SU-DHL-6 (cell line): ENCODE measurements around the gene CHL1.
A peak's percentile ranks its signal among the peaks of the same experiment; 100 is the strongest.

ENCODE experiments used
- H2AFZ ChIP-seq: fragments of 200-600 bp; sonication (generic); 2 replicates; pipeline ENCODE4 v1.6.1; 2014; ENCODE audit warnings: low read depth, mild to moderate bottlenecking, moderate library complexity, mixed read lengths, antibody characterized with exemption, low read length; ENCODE audit not compliant: severe bottlenecking
- H3F3A ChIP-seq: fragments of 200-600 bp; shearing (Covaris generic); 2 replicates; pipeline ENCODE4 v1.6.0; 2016; ENCODE audit warnings: antibody characterized with exemption, mild to moderate bottlenecking; ENCODE audit not compliant: insufficient read depth
- H3K27ac ChIP-seq: fragments of 200-600 bp; sonication (generic); 2 replicates; pipeline ENCODE4 v1.5.1; 2016; ENCODE audit warnings: low read depth, mild to moderate bottlenecking, low read length, moderate library complexity, mixed read lengths
- H3K27me3 ChIP-seq: fragments of 200-600 bp; sonication (generic), shearing (Covaris generic); 2 replicates; pipeline ENCODE4 v1.6.0; 2014; ENCODE audit warnings: mild to moderate bottlenecking, low read length
- H3K36me3 ChIP-seq: fragments of 200-600 bp; sonication (generic); 2 replicates; pipeline ENCODE4 v1.6.1; 2014; ENCODE audit warnings: mild to moderate bottlenecking, low read length, mixed read lengths
- H3K4me2 ChIP-seq: fragments of 300-600, 200-600 bp; shearing (Covaris generic), sonication (generic); 2 replicates; pipeline ENCODE4 v1.6.0; 2014; ENCODE audit warnings: low read length, low read depth, mild to moderate bottlenecking; ENCODE audit not compliant: poor library complexity, severe bottlenecking
- H3K4me3 ChIP-seq: fragments of 200-600 bp; sonication (generic); 2 replicates; pipeline ENCODE4 v1.5.1; 2014; ENCODE audit warnings: antibody characterized with exemption, low read length, mild to moderate bottlenecking, mixed read lengths; ENCODE audit not compliant: insufficient read depth, poor library complexity, severe bottlenecking
- H3K79me2 ChIP-seq: fragments of 200-600 bp; sonication (generic); 2 replicates; pipeline ENCODE4 v1.6.1; 2014; ENCODE audit warnings: mild to moderate bottlenecking, low read length, moderate library complexity; ENCODE audit not compliant: insufficient read depth
- H3K9ac ChIP-seq: fragments of 200-600 bp; sonication (generic); 2 replicates; pipeline ENCODE4 v1.7.0; 2014; ENCODE audit warnings: mild to moderate bottlenecking, low read length
- H3K9me2 ChIP-seq: fragments of 200-600 bp; sonication (generic); replicated peaks from 2 replicates; pipeline ENCODE4 v1.6.1; 2014; ENCODE audit warnings: low read length; ENCODE audit not compliant: insufficient read depth
- H3K9me3 ChIP-seq: fragments of 200-600 bp; sonication (generic); 2 replicates; pipeline ENCODE4 v1.6.1; 2014; ENCODE audit warnings: low read length, mixed read lengths; ENCODE audit not compliant: insufficient read depth
- H4K20me1 ChIP-seq: fragments of 200-600 bp; sonication (generic); 2 replicates; pipeline ENCODE4 v1.6.1; 2014; ENCODE audit warnings: low read depth, mild to moderate bottlenecking, antibody characterized with exemption, low read length, moderate library complexity, mixed read lengths
- EZH2phosphoT487 ChIP-seq: fragments of 200-600 bp; sonication (generic), shearing (Covaris generic); conservative IDR thresholded peaks from 2 replicates; pipeline ENCODE4 v1.6.1; 2018; ENCODE audit warnings: mild to moderate bottlenecking, antibody characterized with exemption, low read length, moderate library complexity, mixed read lengths
- TF ChIP-seq, protein P1 (sequence below): fragments of 200-600 bp; sonication (generic); IDR thresholded peaks from one replicate; pipeline ENCODE4 v1.5.1; 2017; ENCODE audit warnings: antibody characterized with exemption, mild to moderate bottlenecking, low read length, moderate library complexity; ENCODE audit not compliant: insufficient read depth, poor library complexity, severe bottlenecking

CHL1 gene

DNA sequence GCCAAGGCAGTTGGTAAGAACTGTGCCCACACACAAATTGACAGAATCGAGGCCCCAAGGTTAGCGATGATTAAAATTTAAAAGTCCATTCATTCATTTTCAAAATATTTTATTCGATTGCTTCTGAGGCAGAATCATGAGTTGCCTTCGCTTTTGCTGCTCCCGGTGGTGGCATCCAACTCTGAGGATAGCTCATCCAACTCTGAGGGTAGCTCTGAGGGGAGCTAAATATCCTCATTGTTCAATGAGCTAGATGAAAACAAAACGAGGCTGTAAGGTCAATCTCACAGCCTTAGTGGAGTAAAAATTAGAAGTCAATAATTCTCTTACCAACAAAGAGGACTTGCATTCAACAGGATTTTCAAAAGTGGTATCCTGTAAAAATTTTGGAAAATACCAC, 897 bp upstream of the CHL1 start:
- no peak overlapping the region for H3K4me3 ChIP-seq

GRCh38 chr3:197149-197827, 725 bp downstream of the CHL1 start:
- Histone ChIP-seq H3K4me2 (peak overlapping the region; percentile 66), H3K79me2 (no peaks in the 10 kb centered on the region), H3K27ac (no peak overlapping the region), H4K20me1 (no peaks in the 10 kb centered on the region), H3K9me3 (no peaks in the 10 kb centered on the region), H3K4me3 (peak overlapping the region; percentile 50), H3K9me2 (no peaks in the 10 kb centered on the region), H3K9ac (peak overlapping the region; percentile 44), H3K36me3 (no peaks in the 10 kb centered on the region), H2AFZ (peak overlapping the region; percentile 65), H3K27me3 (no peaks in the 10 kb centered on the region), H3F3A (no peaks in the 10 kb centered on the region)
- TF ChIP-seq, protein P1, sequence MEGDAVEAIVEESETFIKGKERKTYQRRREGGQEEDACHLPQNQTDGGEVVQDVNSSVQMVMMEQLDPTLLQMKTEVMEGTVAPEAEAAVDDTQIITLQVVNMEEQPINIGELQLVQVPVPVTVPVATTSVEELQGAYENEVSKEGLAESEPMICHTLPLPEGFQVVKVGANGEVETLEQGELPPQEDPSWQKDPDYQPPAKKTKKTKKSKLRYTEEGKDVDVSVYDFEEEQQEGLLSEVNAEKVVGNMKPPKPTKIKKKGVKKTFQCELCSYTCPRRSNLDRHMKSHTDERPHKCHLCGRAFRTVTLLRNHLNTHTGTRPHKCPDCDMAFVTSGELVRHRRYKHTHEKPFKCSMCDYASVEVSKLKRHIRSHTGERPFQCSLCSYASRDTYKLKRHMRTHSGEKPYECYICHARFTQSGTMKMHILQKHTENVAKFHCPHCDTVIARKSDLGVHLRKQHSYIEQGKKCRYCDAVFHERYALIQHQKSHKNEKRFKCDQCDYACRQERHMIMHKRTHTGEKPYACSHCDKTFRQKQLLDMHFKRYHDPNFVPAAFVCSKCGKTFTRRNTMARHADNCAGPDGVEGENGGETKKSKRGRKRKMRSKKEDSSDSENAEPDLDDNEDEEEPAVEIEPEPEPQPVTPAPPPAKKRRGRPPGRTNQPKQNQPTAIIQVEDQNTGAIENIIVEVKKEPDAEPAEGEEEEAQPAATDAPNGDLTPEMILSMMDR, result no peak
- TF ChIP-seq EZH2phosphoT487, result no peak

More for the DNA sequence above, 897 bp upstream of the CHL1 start:
- Histone ChIP-seq H3K9me2 (no peaks in the 10 kb centered on the region), H3K36me3 (no peaks in the 10 kb centered on the region), H2AFZ (no peak overlapping the region), H3F3A (no peaks in the 10 kb centered on the region), H3K9ac (no peak overlapping the region), H3K79me2 (no peaks in the 10 kb centered on the region), H3K9me3 (no peaks in the 10 kb centered on the region), H3K27me3 (no peaks in the 10 kb centered on the region), H4K20me1 (no peaks in the 10 kb centered on the region), H3K27ac (no peak overlapping the region), H3K4me2 (no peak overlapping the region)
- TF ChIP-seq EZH2phosphoT487, result no peak
- TF ChIP-seq, protein P1, result no peak

GRCh38 chr3:197828-198491, 1.4 kb downstream of the CHL1 start:
- Histone ChIP-seq H3K9me3 (no peaks in the 10 kb centered on the region), H2AFZ (peak overlapping the region; percentile 65), H3K4me3 (peak overlapping the region; percentile 50), H3K9ac (peak overlapping the region; percentile 44), H3K79me2 (no peaks in the 10 kb centered on the region), H3K4me2 (peak overlapping the region; percentile 66), H3F3A (no peaks in the 10 kb centered on the region), H3K27ac (no peak overlapping the region), H3K9me2 (no peaks in the 10 kb centered on the region), H4K20me1 (no peaks in the 10 kb centered on the region), H3K36me3 (no peaks in the 10 kb centered on the region), H3K27me3 (no peaks in the 10 kb centered on the region)
- TF ChIP-seq, protein P1, result no peak
- TF ChIP-seq EZH2phosphoT487, result no peak
